GM18868 (cell line): Measurements from ENCODE around the gene PLOD3.

ENCODE experiments used
- ATAC-seq: cut with Tn5 transposase; IDR thresholded peaks from one replicate; pipeline ENCODE4 v1.9.1; 2021; ENCODE audit warnings: mild to moderate bottlenecking, moderate library complexity; ENCODE audit not compliant: unreplicated experiment

PLOD3 gene

DNA sequence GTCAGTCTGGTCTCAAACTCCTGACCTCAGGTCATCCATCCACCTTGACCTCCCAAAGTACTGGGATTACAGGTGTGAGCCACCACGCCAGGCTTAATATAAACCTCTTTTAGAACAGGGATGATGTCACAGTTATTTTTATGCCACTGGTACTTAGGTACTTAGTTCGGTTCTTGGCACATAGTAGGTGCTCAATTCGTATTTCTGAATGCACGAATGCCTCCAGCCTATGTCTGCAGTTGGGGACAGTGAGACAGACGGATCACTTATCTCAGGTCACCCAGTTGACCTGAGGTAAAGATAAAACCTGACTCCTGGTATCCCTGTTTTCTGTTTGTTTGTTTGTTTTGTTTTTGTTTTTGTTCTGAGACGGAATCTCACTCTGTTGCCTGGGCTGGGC, 31.2 kb downstream of the PLOD3 start:
- ATAC-seq: no peak

DNA sequence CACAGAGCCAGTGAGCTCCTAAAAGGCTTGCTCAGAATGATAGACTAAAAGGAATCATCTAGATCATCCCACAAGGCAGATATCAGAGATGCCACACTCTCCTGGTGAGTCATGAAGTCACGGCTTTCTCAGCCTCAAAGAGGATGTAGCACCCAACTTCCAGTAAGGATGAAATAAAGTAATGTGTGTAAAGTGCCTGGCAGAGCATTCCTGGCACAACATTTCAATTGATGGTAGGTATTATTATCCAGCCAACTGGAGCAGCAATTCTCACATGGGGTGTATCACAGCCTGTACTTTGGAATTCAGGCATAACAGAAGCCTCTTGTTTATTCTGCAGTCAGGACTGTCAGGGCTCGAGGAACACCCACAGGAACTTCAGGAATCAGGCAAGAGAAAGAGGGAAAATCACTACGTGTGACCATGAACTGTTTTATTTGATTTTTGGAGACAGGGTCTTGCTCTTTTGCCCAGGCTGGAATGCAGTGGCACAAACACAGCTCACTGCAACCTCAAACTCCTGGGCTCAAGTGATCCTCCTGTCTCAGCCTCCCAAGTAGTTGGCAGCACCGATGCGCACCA, 32.0 kb downstream of the PLOD3 start:
- no peak for ATAC-seq

DNA sequence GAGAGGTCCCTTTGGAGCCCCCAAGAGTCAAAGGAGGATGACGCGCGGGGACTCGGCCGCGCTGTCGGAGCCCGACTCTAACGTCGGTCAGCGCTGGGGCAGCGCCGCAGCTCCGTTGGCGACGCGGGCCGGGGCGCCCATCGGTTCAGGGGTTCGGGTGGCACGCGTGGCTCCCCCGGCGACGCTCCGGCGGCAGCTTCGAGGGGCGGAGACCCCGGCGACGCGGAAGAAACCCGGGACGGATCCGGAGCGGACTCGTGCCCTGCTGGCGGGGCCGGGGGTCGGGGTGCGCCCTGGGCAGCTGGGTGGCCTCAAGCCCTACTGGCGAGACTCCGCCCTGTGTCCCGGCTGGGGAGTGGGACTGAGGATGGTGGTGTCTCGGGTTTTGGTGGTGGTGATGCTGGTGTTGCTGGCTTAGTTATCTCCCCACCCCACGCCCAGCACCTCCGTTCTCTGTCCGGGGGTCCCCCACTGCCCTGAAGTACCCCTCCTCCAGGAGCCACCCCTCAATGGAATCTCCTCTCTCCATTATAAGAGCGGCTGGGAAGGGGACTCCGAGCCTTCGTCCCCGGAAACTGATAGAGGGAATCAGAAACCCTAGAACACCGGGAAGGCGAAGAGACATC, 37.1 kb downstream of the PLOD3 start, which contains the start of gene NAT16:
TSS of gene NAT16 (minus strand) at position 164 of the 626 bp plus-strand sequence. CDS start 5,486 bp downstream, outside the sequence.
- ATAC-seq: no peak

DNA sequence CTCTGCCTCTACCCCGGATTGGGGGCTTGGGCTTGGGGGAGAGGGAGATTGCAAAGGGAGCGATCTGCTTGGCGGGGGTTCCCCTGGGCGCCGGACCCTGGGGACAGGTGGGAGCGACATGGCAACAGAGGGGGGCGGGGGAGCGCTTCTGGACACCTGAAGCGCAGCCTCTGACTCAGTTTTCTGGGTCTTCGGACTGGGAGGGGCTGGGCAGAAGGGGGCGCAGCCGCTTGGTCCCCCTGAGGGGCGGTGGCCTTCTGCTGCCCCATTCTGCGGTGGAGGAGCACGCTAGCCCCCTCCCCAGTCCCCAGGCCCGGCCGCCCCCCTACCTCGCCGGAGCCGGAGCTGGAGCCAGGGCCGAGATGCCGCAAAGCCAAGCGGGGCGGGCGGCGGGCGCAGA, 37.7 kb downstream of the PLOD3 start:
- no peak for ATAC-seq

DNA sequence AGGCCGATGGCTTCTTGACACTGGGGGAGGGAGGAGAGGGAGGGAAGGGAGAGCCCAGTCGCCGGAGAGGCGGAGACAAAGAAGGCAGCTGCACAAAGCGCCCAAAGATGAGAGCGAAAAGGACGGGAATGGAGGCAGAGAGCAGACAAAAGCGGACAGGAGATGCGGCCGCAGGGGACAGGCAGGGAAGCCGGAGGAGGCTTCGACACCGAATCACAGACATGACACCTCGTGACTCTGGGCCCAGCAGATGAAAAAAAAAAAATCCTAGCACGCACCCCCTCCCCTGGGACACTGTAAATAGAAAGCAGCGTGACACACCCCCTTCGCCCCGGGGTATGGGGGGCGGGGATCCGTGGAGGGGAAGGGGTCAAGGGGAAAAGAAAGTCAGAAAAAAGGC, 38.3 kb downstream of the PLOD3 start:
- ATAC-seq: no peak

DNA sequence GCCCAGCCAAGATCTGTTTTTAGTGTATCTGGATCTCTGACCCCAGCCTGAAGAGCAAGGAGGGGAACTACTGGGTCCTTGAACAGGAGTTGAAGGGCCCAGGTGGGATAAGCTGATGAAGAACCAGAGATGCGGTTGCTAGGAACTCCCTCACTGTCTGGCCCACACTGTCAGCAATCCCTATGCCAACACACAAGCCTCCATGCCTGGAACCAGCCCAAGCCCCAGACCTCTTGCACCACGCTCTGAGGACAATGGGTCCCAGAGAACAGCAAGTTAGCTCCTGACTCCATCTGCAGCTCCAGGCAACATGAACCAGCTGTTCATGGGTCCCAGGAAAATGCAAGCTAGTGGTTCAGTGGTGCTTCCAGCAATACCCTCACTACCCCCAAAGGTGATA, 39.7 kb downstream of the PLOD3 start:
- no peak for ATAC-seq

DNA sequence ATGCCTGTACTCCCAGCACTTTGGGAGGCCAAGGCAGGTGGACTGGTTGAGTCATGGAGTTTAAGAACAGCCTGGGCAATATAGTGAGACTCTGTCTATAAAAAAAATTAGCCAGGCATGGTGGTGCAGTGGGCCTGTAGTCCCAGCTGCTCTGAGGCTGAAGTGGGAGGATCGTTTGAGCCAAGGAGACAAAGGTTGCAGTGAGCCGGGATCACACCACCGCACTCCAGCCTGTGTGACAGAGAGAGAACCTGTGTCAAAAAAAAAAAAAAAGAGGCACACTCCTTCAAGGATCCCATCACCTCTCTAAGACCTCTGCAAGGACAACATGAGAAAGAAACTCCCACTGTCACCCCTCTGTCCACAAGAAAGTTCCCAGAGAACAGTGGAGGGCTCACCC, 41.7 kb downstream of the PLOD3 start:
- ATAC-seq: no peak

DNA sequence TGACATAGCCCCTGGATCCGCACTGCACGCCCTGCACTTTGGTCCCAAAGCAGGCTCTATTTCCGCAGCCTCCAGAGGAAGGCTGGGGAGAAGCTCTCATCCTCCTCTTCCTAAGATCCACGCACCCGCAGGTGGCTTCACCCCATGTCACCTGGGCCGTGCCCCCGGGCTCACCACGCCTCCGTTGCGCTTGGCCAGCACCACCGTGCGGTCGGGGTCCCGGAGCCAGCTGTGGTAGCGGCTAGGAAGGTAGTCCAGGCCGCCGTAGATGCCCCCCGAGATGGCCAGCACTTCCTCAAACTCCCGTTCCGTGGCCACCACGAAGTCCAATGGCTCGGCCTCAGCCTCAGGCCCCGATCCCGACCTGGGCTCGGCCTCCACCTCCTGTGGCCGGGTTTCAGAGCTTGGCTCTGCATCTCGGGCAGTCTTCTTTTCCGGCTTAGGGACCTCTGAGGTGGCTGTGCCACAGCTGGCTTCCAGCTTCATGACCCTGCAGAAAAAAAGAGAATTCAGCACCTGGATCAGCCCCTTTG, 43.0 kb downstream of the PLOD3 start:
- no peak for ATAC-seq

DNA sequence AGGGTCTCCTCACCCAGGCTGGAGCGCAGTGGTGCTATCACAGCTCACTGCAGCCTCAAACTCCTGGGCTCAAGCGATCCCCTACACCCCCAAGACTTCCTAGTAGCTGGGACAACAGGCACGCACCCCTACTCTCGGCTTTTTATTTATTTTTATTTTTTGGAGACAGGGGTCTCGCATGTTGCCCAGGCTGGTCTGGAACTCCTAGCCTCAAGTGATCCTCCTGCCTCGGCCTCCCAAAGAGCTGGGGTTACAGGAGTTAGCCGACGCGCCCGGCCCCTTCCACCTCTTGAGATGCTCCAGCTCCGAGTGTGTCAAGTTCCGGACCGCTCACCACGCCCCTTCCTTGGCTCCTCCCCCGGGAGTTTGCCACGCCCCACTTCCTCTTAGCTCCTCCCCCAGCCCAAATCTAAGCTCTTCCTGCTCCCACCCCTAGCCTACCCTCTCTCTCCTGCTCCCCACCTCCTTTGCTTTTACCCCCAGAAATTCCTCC, 43.6 kb downstream of the PLOD3 start:
- ATAC-seq: no peak

DNA sequence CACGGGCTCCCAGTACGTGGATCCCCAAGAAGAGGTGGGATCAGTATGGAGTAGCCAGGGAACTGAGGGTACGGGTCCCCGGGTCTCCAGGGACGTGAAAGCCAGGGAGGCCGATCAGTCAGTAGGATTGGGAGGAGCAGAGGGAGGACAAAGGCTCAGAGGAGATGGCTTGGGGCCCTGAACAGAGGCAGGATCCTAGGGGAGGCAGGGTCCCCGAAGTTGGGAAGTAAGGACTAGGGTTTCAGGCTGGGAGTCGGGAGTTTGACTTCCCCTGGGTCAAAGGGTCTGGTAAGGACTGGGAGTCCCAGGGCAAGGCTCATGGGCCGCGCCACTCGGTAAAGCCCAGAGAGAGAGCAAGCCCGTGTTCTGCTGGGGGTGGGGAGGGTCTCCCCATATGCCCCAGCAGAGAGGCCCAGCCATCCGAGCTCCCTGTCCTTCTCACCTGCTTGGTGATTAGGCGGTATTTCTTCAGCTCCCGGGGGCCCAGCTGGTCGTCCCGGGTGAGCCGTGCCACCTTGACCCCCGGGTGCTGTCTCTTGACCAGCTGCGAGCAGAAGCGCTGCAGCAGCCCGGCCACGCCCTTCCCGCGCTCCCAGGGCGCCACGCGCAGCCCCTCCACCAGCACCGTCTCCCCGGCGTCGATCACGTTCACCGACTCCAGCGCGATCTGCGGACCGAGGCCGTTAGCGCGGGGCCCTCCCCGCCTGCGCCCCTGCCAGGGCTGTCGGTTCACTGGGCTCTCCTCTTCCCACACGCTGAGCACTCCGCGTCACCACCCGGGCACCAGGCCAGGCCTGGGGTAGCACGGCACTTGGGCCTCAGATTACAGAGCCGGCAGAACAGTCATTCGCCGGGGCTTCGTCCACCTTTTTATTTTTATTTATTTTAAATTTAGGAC, 44.3 kb downstream of the PLOD3 start:
- ATAC-seq: no peak

DNA sequence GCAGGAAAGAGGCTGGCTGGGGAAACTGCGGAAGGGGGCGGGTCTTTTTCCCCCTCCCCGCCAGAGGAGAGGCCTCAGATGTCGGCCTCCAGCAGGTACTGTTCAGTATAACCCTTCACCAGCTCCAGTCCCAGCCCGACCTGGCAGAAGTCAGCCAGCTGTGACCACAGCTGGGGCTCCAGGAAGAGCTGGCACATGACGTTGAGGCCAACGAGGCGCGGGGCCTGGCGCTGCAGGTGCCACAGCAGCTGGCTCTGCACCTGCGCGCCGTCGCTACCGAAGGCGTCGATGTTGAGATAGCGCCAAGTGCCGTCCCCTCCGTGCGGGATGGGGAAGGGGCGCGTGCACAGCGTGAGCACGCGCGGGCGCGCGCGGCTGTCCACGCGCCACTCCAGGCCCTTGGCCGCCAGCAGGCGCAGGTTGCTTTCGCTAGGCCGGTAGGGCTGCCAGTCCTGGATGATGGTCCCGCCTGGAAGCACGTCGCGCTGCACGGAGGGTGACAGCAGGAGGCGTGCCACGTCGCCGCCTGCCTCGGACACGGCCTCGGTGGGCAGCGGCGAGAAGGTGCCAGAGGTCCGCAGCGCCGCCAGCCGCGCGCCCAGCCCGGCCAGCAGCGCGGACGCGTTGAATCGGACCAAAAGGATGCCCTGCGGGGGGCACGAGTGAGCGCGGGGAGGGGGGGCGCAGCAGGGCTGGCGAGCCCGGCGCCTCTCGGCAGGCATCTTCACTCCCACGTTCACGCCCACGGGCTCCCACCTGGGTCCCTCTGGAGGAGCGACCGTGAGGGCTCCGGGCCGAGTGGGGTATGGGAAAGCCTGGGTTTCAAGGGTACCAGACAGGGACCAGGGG, 45.2 kb downstream of the PLOD3 start:
- no peak for ATAC-seq

DNA sequence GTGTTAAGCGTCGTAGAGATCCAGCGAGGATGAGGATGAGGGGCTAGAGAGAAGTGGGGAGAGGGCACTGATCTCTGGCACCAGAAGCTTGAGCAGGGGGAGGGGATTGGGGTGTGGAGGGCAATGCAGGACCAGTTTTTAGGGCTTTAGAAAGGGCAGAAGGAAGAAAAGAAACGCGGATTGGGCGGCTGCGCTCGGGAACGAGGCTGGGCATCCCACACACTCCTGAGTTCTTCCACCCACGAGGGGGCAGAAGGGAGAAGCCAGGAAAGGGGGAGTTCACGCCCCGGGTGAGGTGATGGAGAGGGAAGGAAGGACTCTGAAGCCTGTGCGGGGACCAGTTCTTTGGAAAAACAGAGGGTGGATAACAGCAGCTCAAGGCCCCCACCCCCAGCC, 45.9 kb downstream of the PLOD3 start:
- ATAC-seq: no peak

DNA sequence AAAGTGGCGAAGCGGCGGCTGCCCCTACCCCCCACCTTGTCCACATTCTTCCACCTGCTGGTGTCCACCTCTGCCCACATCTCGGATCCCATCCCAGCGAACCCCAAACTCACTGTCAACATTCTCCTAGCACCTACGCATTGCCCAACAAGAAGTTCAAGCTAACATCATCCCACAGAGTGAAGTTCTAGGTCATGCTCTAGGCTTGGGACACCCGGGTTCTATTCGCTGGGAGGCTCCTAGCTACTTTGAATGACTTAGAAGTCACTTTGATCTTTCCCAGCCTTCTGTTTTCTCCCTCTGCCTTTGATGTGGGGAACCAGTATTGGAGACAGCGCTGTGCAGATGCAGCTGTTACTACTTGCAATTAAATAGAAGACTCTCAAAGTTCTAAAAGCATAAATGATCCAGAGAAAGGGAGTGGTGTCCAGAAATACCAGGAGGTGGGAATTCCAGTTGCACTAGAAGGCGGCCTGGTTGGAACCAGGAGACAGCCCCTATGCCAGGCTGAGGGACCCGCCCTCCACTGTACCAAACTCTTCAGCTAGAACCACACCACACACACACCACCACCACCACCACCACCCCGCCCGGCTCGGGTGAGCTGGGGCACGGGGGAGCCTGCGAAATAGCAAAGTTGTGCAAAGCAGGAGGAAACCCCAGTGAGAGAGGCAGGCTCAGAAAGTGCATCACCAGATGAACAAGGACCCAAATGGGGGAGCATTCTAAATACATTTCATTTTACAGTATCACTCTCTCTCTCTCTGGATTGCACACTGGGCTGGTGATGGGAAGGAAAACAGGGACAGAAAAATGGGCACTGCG, 46.6 kb downstream of the PLOD3 start:
- ATAC-seq: no peak

DNA sequence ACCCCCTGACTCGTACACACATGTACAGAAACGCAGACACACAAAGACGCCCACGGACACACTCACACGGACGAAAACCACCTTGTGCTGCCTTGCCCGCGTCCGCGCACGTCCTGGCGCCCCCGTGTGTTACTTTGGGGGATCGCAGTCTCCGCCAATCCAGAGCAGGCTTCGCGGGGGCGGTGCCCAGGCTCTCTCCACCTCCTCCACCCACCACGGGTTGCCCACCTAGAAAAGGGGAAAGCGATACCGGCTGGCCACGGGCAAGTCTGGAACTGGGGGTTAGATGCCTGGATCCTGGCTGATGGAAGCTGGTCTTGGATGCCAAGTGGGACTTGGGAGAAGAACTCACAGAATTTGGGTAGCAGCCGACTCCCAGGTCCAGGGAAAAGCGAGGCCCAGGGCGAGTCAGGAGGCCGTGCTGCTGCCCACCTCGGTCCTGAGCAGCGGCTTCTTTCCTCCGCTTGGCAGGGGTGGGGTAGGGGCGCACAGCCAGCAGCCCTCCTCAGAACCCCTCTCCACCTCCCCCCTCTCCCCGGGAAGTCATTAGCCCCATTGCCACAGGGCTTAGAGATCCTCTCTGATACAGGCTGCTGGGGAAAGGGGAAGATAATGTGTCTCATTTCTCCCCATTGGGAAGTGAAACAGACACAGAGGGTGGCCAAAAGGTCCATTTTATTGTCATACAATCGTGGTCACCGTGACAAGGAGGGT, 47.4 kb downstream of the PLOD3 start:
- no peak for ATAC-seq

DNA sequence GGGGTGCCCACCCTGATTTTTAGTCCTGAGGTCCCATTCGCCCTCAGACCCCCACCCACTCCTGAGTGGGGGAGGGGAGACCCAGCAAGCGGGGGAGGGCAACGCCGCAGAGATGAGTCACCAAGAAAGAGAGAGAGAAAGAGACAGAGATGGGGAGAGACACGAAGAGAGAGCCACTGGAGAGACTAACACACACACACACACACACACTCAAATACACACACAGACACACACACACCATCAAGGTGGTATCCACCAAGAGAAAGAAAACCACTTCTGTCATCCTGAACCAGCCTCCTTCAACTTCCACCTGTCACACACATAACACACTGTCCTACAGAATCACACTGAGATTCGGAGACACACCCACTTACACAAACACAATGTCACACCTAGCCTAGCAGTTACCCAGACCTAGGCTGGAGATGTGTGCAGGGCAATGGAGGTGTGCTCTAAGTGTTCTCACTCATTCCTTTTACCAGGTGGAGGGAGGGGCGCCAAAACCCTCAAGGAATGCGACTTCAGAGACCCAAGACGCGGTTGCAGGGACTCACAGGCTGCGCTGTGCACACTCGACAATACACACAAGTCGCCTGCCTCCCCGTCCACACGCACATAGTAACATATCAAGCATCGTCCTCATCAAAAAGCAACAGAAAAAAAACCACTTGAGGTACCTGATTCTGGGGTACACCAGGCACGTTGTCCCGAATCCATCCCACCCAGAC, 48.1 kb downstream of the PLOD3 start:
- no peak for ATAC-seq

DNA sequence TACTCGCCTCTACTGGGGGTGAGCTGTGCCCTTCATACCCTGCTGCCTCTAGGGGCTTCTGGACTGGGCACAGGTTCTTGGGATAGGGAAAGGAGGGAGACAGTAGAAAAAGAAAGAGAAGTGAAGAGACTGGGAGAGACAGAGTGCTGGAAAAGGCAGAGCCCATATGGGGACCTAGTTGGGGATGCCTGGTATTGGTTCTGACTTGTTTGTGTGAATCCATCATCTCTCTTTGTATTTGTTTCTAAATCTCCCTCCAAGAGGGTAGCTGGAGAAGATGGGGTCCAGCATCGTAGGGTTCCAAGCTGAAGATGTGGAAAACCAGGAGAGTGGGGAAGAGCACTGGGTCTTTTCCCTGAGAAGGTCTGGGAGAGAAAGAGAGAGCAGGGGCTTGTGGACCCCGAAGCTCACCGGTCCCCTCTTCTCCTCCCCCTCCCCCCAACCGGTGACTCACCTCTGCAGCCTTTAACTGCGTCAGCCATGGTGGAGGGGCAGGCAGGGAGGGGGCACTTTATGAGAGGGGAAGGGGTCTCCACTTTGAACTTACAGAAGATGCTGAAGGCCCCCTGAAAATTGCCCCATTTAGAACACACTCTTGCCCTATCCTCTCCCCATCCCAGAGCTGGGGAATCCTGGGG, 48.9 kb downstream of the PLOD3 start:
- ATAC-seq: no peak

DNA sequence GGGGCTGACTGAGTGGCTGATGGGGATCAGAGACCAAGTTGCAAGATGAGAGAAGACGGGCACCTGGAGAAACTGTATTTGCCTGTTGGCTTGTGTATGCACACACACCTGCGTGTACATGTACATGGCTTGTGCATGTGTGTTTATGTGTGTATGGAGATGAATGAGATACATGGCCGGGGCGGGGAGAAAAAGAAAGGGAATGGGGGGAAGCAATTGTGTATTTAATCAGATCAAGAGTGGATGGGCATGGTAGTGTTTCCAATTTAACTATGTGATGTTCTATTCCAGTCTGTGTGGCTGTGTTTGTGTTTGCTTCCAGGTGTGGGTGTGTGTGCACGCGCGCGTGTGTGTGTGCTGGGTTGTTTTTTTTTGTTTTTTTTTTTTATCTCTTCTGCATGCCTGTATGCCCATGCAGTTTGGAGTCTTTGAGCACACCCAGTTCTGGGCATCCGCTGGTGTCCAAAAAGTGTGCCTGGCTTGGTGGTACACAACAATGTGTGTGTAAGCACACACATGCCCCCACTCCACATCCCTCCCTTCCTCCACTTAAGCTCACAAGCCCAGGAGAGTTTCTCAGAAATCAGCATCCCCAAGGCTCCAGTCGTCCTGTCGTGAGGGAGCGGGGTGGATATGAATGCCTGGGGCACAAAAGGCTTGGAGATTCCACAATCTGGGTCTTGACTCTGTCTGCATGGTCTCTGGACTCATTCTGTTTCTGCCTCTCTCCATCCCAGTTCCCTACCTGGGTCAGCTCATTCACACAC, 49.6 kb downstream of the PLOD3 start:
- no peak for ATAC-seq
